Measurements from ENCODE around the gene ALLC. TPM values are rescaled to one million over a fixed set of nuclear protein-coding genes. Genes with fewer than 3 reads are reported as not detected.
"Not testable (repeated sequence)": the region's sequence is repeated elsewhere in the genome, so short reads cannot be mapped to it uniquely, and the experiment has no call there.

ALLC gene
- total RNA-seq: not detected
- not detected for polyA plus RNA-seq
- long read RNA-seq, donor 1: 0 reads
- long read RNA-seq, donor 2: 0 reads

- no peak for DNase-seq
- 85 to 96% (median 91%) methylated on average over 7 of the region's 7 CpGs for WGBS, 5 donors
- Histone ChIP-seq H3K9me3 (no peaks in the 10 kb centered on the region), H3K4me1 (peaks cover 0 to 50% (median 20%) of the 10 kb centered on the region in 6 donors), H3K27me3 (replicated peaks in 1 of 7) (peaks cover 0 to 2% (median 0%) of the 10 kb centered on the region in 7 donors), H3K36me3 (no peaks in the 10 kb centered on the region), H3K27ac (peak within 1 kb of the TSS; percentile 36 to 78 (median 68)), H3K4me3 (no peak within 1 kb of the TSS)
- no peak for TF ChIP-seq CTCF (IDR thresholded peaks at IDR 0.05 in 8 of 11, conservative IDR thresholded peaks at IDR 0.05 in 3 of 11)
- no peak for TF ChIP-seq POLR2AphosphoS5 (IDR thresholded peaks at IDR 0.05)
- intact Hi-C loops (cut with DNase I; ENCODE audit: low total_unique reads): no loop called here
These were observed at the start of gene ALLC for GRCh38 chr2:3657881-3658280. Gene ALLC (plus strand): TSS chr2:3658200. CDS start chr2:3671158, 12,958 bp downstream.

- Histone ChIP-seq H3K27me3 (replicated peaks in 1 of 7) (no peaks in the 10 kb centered on the region), H3K36me3 (no peaks in the 10 kb centered on the region), H3K27ac (no peak overlapping the region), H3K4me3 (no peak overlapping the region), H3K4me1 (no peaks in the 10 kb centered on the region), H3K9me3 (peaks cover 0 to 8% (median 1%) of the 10 kb centered on the region in 8 donors)
- peak; percentile 43 for DNase-seq
- no peak for TF ChIP-seq POLR2AphosphoS5 (IDR thresholded peaks at IDR 0.05)
- no peak for TF ChIP-seq POLR2A (IDR thresholded peaks at IDR 0.05)
- TF ChIP-seq CTCF (IDR thresholded peaks at IDR 0.05 in 8 of 11, conservative IDR thresholded peaks at IDR 0.05 in 3 of 11): no peak
- WGBS, 5 donors: 81 to 84% (median 82%) methylated on average over 19 of the region's 19 CpGs
- intact Hi-C loops (cut with DNase I; ENCODE audit: low total_unique reads): no loop called here
These were observed 49.4 kb upstream of the ALLC start for GRCh38 chr2:3608373-3609278.

- H3K27ac ChIP-seq; intact Hi-C loops (cut with DNase I; ENCODE audit: low total_unique reads); H3K36me3 ChIP-seq; H3K27me3 ChIP-seq (replicated peaks in 1 of 7); H3K4me3 ChIP-seq; H3K4me1 ChIP-seq: not testable (repeated sequence)
- WGBS, 5 donors: 58 to 79% (median 66%) methylated on average over 4 of the region's 4 CpGs
- peaks cover 0 to 15% (median 7%) of the 10 kb centered on the region in 8 donors for H3K9me3 ChIP-seq
- DNase-seq: peak; percentile 60
These were observed 48.7 kb upstream of the ALLC start for GRCh38 chr2:3609279-3609673.

- Histone ChIP-seq H3K4me1 (no peaks in the 10 kb centered on the region), H3K4me3 (no peak overlapping the region), H3K27ac (no peak overlapping the region), H3K36me3 (no peaks in the 10 kb centered on the region), H3K9me3 (peaks cover 0 to 26% (median 19%) of the 10 kb centered on the region in 8 donors), H3K27me3 (replicated peaks in 1 of 7) (no peaks in the 10 kb centered on the region)
- peak; percentile 46 for DNase-seq
- WGBS, 5 donors: 82 to 92% (median 88%) methylated on average over 9 of the region's 9 CpGs
- no peak for TF ChIP-seq CTCF (IDR thresholded peaks at IDR 0.05 in 8 of 11, conservative IDR thresholded peaks at IDR 0.05 in 3 of 11)
- no peak for TF ChIP-seq POLR2A (IDR thresholded peaks at IDR 0.05)
- no peak for TF ChIP-seq POLR2AphosphoS5 (IDR thresholded peaks at IDR 0.05)
- intact Hi-C loops (cut with DNase I; ENCODE audit: low total_unique reads): no loop called here
These were observed 47.6 kb upstream of the ALLC start for GRCh38 chr2:3610415-3610814.
